K562 (cell line): ENCODE results near the gene GPD2. TPM values are rescaled to one million over a fixed set of nuclear protein-coding genes. Genes with fewer than 3 reads are reported as not detected.

Source experiments
- TCF15 ChIP-seq: fragments of 250-450 bp; sonication (Bioruptor Pico); IDR thresholded peaks from 2 replicates; pipeline ENCODE4 v1.8.0; 2022; ENCODE audit warnings: moderate library complexity, mild to moderate bottlenecking, inconsistent platforms
- ZBTB40 ChIP-seq, 2 experiments: fragments of 450-650 bp in 1 of 2; sonication (generic) in 1 of 2; formaldehyde crosslinking in 1 of 2; IDR thresholded peaks; 2 replicates each; pipeline versions ENCODE4 v1.7.1 to v1.9.0; 2016 to 2022; ENCODE audit warnings: inconsistent platforms in 1 of 2, mild to moderate bottlenecking in 1 of 2, missing genetic modification reagents in 1 of 2
- ZNF583 ChIP-seq: fragments of 250-450 bp; sonication (Bioruptor Pico); IDR thresholded peaks from 2 replicates; pipeline ENCODE4 v1.4.0; 2020
- polyA plus RNA-seq, 8 experiments: library from polyadenylated mRNA; depleted of rRNA in 4 of 8; stranded (reverse) in 5 of 8; unstranded in 3 of 8; fragments of >200 nt; fragmentation: Nextera tagmentation in 2 of 8; fragmentation: Illumina TruSeq in 1 of 8; extraction: Ambion mirVana in 2 of 8; extraction: Trizol in 1 of 8; gene quantifications; 2 replicates each; pipeline versions ENCODE4 v1.2.1 to v1.2.3, GENCODE V29; 2011 to 2014; ENCODE audit warnings: inconsistent platforms in 1 of 8, missing spikeins in 1 of 8
- total RNA-seq, 7 experiments: library from RNA; depleted of rRNA in 6 of 7; stranded (reverse); fragments of >200 nt in 6 of 7; fragmentation: Illumina TruSeq in 2 of 7; extraction: Trizol in 2 of 7; gene quantifications; 2 replicates each; pipeline versions ENCODE4 v1.2.1 to v1.2.3, GENCODE V29; 2011 to 2021; ENCODE audit warnings: low replicate concordance in 1 of 7
- TF ChIP-seq, protein P1 (sequence below): fragments of 200-600 bp; sonication (generic); IDR thresholded peaks from one replicate; pipeline ENCODE4 v1.6.1; 2012; ENCODE audit warnings: mild to moderate bottlenecking, low read depth, low read length, inconsistent platforms

GPD2 gene
- total and polyA plus RNA-seq, 9 of the 15 experiments (the other 6 are each of a cell fraction or from before 2014, with no cell fraction given): 5.2 to 39.2 (median 19.0) TPM

DNA sequence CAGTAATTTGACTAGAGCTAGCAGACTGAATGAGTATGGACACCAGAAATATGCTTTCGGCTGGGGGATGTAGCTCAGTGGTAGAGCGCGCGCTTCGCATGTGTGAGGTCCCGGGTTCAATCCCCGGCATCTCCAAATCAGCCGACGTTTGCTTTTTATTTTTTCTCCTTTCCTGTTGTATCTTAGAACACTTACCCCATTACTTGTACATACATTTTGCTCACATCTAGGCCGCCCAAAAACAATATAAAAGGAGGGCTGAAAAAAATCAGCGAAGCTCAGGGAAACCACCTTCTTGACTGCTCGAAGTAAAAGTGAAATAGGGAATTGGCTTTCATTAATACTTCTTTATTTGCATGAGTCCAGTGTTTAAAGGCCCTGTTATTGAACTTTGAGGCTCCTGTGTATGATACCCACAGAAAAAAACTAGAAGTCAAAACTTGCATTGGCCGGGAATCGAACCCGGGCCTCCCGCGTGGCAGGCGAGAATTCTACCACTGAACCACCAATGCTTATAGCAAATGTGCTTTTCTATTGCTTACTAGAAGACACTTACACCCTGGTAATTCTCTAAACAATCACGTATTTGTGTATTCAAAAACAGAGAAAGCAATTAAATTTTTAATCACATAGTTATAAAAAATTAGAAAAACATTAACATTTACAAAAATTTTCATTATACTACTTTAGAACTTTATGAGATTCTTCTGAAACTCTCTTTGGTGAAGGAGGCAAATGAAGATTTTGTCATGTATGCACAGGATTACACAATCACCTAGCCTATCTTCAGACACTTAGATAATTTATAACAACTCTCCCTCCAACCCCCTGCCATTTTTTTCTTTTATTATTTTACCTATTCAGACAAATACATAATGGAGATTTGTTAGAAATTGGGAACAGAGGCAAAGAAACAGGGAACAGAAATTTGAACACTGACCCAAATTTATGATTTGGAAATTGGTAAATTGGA lies 35.2 kb upstream of the GPD2 start (continued):
- TF ChIP-seq, protein P1, sequence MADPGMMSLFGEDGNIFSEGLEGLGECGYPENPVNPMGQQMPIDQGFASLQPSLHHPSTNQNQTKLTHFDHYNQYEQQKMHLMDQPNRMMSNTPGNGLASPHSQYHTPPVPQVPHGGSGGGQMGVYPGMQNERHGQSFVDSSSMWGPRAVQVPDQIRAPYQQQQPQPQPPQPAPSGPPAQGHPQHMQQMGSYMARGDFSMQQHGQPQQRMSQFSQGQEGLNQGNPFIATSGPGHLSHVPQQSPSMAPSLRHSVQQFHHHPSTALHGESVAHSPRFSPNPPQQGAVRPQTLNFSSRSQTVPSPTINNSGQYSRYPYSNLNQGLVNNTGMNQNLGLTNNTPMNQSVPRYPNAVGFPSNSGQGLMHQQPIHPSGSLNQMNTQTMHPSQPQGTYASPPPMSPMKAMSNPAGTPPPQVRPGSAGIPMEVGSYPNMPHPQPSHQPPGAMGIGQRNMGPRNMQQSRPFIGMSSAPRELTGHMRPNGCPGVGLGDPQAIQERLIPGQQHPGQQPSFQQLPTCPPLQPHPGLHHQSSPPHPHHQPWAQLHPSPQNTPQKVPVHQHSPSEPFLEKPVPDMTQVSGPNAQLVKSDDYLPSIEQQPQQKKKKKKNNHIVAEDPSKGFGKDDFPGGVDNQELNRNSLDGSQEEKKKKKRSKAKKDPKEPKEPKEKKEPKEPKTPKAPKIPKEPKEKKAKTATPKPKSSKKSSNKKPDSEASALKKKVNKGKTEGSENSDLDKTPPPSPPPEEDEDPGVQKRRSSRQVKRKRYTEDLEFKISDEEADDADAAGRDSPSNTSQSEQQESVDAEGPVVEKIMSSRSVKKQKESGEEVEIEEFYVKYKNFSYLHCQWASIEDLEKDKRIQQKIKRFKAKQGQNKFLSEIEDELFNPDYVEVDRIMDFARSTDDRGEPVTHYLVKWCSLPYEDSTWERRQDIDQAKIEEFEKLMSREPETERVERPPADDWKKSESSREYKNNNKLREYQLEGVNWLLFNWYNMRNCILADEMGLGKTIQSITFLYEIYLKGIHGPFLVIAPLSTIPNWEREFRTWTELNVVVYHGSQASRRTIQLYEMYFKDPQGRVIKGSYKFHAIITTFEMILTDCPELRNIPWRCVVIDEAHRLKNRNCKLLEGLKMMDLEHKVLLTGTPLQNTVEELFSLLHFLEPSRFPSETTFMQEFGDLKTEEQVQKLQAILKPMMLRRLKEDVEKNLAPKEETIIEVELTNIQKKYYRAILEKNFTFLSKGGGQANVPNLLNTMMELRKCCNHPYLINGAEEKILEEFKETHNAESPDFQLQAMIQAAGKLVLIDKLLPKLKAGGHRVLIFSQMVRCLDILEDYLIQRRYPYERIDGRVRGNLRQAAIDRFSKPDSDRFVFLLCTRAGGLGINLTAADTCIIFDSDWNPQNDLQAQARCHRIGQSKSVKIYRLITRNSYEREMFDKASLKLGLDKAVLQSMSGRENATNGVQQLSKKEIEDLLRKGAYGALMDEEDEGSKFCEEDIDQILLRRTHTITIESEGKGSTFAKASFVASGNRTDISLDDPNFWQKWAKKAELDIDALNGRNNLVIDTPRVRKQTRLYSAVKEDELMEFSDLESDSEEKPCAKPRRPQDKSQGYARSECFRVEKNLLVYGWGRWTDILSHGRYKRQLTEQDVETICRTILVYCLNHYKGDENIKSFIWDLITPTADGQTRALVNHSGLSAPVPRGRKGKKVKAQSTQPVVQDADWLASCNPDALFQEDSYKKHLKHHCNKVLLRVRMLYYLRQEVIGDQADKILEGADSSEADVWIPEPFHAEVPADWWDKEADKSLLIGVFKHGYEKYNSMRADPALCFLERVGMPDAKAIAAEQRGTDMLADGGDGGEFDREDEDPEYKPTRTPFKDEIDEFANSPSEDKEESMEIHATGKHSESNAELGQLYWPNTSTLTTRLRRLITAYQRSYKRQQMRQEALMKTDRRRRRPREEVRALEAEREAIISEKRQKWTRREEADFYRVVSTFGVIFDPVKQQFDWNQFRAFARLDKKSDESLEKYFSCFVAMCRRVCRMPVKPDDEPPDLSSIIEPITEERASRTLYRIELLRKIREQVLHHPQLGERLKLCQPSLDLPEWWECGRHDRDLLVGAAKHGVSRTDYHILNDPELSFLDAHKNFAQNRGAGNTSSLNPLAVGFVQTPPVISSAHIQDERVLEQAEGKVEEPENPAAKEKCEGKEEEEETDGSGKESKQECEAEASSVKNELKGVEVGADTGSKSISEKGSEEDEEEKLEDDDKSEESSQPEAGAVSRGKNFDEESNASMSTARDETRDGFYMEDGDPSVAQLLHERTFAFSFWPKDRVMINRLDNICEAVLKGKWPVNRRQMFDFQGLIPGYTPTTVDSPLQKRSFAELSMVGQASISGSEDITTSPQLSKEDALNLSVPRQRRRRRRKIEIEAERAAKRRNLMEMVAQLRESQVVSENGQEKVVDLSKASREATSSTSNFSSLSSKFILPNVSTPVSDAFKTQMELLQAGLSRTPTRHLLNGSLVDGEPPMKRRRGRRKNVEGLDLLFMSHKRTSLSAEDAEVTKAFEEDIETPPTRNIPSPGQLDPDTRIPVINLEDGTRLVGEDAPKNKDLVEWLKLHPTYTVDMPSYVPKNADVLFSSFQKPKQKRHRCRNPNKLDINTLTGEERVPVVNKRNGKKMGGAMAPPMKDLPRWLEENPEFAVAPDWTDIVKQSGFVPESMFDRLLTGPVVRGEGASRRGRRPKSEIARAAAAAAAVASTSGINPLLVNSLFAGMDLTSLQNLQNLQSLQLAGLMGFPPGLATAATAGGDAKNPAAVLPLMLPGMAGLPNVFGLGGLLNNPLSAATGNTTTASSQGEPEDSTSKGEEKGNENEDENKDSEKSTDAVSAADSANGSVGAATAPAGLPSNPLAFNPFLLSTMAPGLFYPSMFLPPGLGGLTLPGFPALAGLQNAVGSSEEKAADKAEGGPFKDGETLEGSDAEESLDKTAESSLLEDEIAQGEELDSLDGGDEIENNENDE: no peak
- TF ChIP-seq ZNF583 (no peak), TCF15 (CRISPR knock-in tag) (no peak), ZBTB40 (IDR thresholded peaks at IDR 0.05) (peak; percentile 83), ZBTB40 (CRISPR knock-in tag; IDR thresholded peaks at IDR 0.05) (no peak)
